ENCODE measurements around the gene MCC.

The MCC gene

DNA sequence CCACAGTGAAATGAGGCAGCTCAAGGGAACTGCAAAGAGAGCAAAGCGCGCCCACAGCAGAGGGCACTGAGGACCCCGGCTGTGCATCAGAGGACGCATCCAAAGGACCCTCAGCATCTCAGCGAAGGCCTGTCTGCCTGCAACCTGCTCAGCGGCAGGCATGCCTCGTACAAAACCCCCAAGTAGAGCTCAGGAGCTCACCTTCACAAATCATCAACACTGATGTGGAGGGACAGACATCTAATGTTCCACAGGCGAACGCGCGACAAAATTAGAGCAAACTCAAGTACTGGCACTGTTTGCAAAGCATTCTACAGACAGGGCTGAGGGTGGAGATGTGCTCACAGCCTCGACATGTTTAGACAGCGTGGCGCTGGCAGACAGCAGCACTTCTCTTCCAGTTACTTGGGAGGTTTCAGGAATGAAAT is 430.7 kb downstream of the MCC start:
- H3K4me3 ChIP-seq (ENCODE audit: low read depth, low read length), result no peak overlapping the region
- DNase-seq (ENCODE audit: low read depth), result no peak
- TF ChIP-seq, protein P1, sequence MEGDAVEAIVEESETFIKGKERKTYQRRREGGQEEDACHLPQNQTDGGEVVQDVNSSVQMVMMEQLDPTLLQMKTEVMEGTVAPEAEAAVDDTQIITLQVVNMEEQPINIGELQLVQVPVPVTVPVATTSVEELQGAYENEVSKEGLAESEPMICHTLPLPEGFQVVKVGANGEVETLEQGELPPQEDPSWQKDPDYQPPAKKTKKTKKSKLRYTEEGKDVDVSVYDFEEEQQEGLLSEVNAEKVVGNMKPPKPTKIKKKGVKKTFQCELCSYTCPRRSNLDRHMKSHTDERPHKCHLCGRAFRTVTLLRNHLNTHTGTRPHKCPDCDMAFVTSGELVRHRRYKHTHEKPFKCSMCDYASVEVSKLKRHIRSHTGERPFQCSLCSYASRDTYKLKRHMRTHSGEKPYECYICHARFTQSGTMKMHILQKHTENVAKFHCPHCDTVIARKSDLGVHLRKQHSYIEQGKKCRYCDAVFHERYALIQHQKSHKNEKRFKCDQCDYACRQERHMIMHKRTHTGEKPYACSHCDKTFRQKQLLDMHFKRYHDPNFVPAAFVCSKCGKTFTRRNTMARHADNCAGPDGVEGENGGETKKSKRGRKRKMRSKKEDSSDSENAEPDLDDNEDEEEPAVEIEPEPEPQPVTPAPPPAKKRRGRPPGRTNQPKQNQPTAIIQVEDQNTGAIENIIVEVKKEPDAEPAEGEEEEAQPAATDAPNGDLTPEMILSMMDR (IDR thresholded peaks at IDR 0.05; ENCODE audit: control insufficient read depth, extremely low read depth, insufficient read depth), result no peak

- no peak overlapping the region for H3K4me3 ChIP-seq (ENCODE audit: low read depth, low read length)
- TF ChIP-seq, protein P1 (IDR thresholded peaks at IDR 0.05; ENCODE audit: control insufficient read depth, extremely low read depth, insufficient read depth), result no peak
- DNase-seq (ENCODE audit: low read depth), result no peak
These were observed 431.3 kb downstream of the MCC start for GRCh38 chr5:113056988-113057387.

GRCh38 chr5:113054899-113055298 is 433.4 kb downstream of the MCC start:
- TF ChIP-seq, protein P1 (IDR thresholded peaks at IDR 0.05; ENCODE audit: control insufficient read depth, extremely low read depth, insufficient read depth), result no peak
- no peak for DNase-seq (ENCODE audit: low read depth)
- no peak overlapping the region for H3K4me3 ChIP-seq (ENCODE audit: low read depth, low read length)

- H3K4me3 ChIP-seq (ENCODE audit: low read depth, low read length), result no peak overlapping the region
- TF ChIP-seq, protein P1 (IDR thresholded peaks at IDR 0.05; ENCODE audit: control insufficient read depth, extremely low read depth, insufficient read depth), result no peak
- no peak for DNase-seq (ENCODE audit: low read depth)
These were observed 434.7 kb downstream of the MCC start for GRCh38 chr5:113053511-113053995.

GRCh38 chr5:113052041-113052795 is 436.0 kb downstream of the MCC start:
- no peak overlapping the region for H3K4me3 ChIP-seq (ENCODE audit: low read depth, low read length)
- TF ChIP-seq, protein P1 (IDR thresholded peaks at IDR 0.05; ENCODE audit: control insufficient read depth, extremely low read depth, insufficient read depth), result no peak
- DNase-seq (ENCODE audit: low read depth), result no peak

DNA sequence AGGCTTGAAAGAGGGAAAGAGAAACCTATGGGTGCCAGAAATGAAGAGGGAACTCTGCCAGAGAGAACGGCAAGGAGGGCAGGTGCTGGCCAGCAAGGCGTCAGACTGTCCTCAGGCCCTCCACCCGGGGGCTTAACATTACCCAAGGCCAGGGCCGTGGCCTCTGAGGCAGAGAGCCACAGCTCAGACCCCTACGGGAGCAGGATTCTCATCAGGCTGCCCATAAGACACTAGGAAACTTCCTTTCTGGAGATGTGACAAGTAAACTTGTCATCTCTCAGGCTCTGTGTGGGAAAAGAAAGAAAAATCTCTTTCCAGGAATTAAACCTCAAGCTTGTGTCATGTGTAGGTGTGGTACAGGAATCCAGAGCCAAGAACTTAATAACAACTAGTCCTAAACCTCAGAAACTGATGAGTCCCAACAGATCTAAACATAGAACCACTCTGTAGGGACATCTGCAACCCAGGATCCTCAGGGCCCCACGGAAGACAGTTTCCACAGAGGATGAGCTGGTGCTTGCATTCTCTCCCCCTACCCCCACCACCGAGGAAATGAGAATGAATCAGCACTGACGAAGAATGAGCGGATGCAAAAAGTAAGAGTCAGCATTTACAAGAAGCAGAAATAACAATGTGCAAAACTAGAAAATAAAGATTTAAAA is 437.4 kb downstream of the MCC start:
- TF ChIP-seq, protein P1 (IDR thresholded peaks at IDR 0.05; ENCODE audit: control insufficient read depth, extremely low read depth, insufficient read depth), result no peak
- H3K4me3 ChIP-seq (ENCODE audit: low read depth, low read length), result no peak overlapping the region
- DNase-seq (ENCODE audit: low read depth), result peak; percentile 13
